ENCODE data around the gene CFAP74.

GRCh38 chr1:2047749-2048729, 44.5 kb upstream of the CFAP74 start:
- TF ChIP-seq CTCF (IDR thresholded peaks at IDR 0.05; ENCODE audit: extremely low read depth in 1 of 2, insufficient read depth in 1 of 2, low read depth in 1 of 2, low read length in 2 of 2) (no peak), POLR2AphosphoS5 (IDR thresholded peaks at IDR 0.05; ENCODE audit: insufficient read depth, low read depth, low read length) (no peak), EZH2 (IDR thresholded peaks at IDR 0.05; ENCODE audit: borderline replicate concordance, low read depth, low read length, severe bottlenecking) (no peak), GATA2 (IDR thresholded peaks at IDR 0.05; ENCODE audit: insufficient read depth, insufficient read length, low read depth, low read length) (no peak), POLR2A (IDR thresholded peaks at IDR 0.05; ENCODE audit: low read depth, low read length) (no peak), MAX (IDR thresholded peaks at IDR 0.05; ENCODE audit: insufficient read depth, insufficient read length) (no peak)

Data from endothelial cell of umbilical vein (primary cell).